Measurements from ENCODE around the gene SETMAR. TPM values are rescaled to one million over a fixed set of nuclear protein-coding genes. Genes with fewer than 3 reads are reported as not detected.

The SETMAR gene
- total and polyA plus RNA-seq, 2 of the 13 experiments (the other 11 are each of a cell fraction or from before 2014, with no cell fraction given), result 7.0 to 16.7 TPM

DNA sequence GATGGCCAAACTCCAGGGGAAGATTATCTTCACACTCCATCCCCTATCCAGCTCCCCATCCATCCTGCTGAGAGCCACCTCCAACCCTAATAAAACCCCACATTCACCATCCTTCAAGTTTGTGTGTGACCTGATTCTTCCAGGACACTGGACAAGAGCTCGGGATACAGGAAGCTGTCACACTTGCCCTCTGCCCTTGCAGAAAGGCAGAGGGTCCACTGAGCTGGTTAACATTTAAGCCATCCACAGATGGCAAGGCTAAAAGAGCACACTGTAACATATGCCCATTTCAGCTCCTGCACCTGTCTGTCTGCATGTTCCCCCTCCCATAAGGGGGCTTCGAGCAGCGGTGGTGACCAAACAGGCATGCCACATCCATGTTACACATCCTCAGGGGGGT is 29.8 kb downstream of the SETMAR start (continued):
- TF ChIP-seq KIAA2018 (CRISPR knock-in tag; IDR thresholded peaks at IDR 0.05; ENCODE audit: borderline replicate concordance), result no peak
- peak; percentile 22; the same call in 1 of the 2 replicates for TF ChIP-seq POLR2AphosphoS5 (IDR thresholded peaks at IDR 0.05; ENCODE audit: low read depth, low read length)
- no peak for TF ChIP-seq ELF1 (CRISPR knock-in tag; IDR thresholded peaks at IDR 0.05)
- 0 out of 2 replicates have a peak, but pooled peaks have one; percentile 33 for TF ChIP-seq KAT8 (CRISPR knock-in tag; IDR thresholded peaks at IDR 0.05)
- TF ChIP-seq CREM (IDR thresholded peaks at IDR 0.05), result 0 out of 2 replicates have a peak, but pooled peaks have one; percentile 15
- no peak for TF ChIP-seq CREM (CRISPR knock-in tag; IDR thresholded peaks at IDR 0.05)
- TF ChIP-seq, protein P1, sequence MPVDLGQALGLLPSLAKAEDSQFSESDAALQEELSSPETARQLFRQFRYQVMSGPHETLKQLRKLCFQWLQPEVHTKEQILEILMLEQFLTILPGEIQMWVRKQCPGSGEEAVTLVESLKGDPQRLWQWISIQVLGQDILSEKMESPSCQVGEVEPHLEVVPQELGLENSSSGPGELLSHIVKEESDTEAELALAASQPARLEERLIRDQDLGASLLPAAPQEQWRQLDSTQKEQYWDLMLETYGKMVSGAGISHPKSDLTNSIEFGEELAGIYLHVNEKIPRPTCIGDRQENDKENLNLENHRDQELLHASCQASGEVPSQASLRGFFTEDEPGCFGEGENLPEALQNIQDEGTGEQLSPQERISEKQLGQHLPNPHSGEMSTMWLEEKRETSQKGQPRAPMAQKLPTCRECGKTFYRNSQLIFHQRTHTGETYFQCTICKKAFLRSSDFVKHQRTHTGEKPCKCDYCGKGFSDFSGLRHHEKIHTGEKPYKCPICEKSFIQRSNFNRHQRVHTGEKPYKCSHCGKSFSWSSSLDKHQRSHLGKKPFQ (CRISPR knock-in tag; IDR thresholded peaks at IDR 0.05; ENCODE audit: insufficient replicate concordance), result no peak
- TF ChIP-seq ZNF124 (CRISPR knock-in tag; IDR thresholded peaks at IDR 0.05), result no peak
- no peak for TF ChIP-seq TCF7L2 (IDR thresholded peaks at IDR 0.05; ENCODE audit: low read depth, low read length)
- TF ChIP-seq EED (CRISPR knock-in tag; IDR thresholded peaks at IDR 0.05), result no peak
- TF ChIP-seq SKI (IDR thresholded peaks at IDR 0.05; ENCODE audit: partially characterized antibody), result no peak
- TF ChIP-seq GZF1 (CRISPR knock-in tag; IDR thresholded peaks at IDR 0.05), result no peak
- TF ChIP-seq ARID2 (CRISPR knock-in tag; IDR thresholded peaks at IDR 0.05; ENCODE audit: borderline replicate concordance), result no peak
- peak; percentile 44 for TF ChIP-seq PAXIP1 (CRISPR knock-in tag; conservative IDR thresholded peaks at IDR 0.05)
